ENCODE data around the gene RNGTT. TPM values are rescaled to one million over a fixed set of nuclear protein-coding genes. Genes with fewer than 3 reads are reported as not detected.

RNGTT gene
- polyA plus RNA-seq, 1 donor from 2014 or later = 37.7 TPM

- Mint-ChIP-seq H3K4me1 (peaks cover 0 to 3% (median 0%) of the 10 kb centered on the region in 3 donors), H3K9me3 (peaks cover 0 to 13% (median 3%) of the 10 kb centered on the region in 3 donors), H3K36me3 (peaks cover 3% of the 10 kb centered on the region), H3K27ac (no peak overlapping the region), H3K4me3 (no peak overlapping the region), H3K27me3 (peaks cover 5% of the 10 kb centered on the region)
Observed at GRCh38 chr6:88577461-88577860, 386.0 kb downstream of the RNGTT start.

GRCh38 chr6:88575536-88575935, 387.9 kb downstream of the RNGTT start:
- peaks cover 5% of the 10 kb centered on the region for H3K27me3 Mint-ChIP-seq
- H3K4me1 Mint-ChIP-seq = peaks cover 0 to 3% (median 3%) of the 10 kb centered on the region in 3 donors
- no peak overlapping the region for H3K4me3 Mint-ChIP-seq
- H3K36me3 Mint-ChIP-seq = no peaks in the 10 kb centered on the region
- peaks cover 0 to 10% (median 2%) of the 10 kb centered on the region in 3 donors for H3K9me3 Mint-ChIP-seq
- H3K27ac Mint-ChIP-seq = peak overlapping the region in 1 of 3 donors; percentile 12

GRCh38 chr6:88574651-88575050, 388.8 kb downstream of the RNGTT start:
- H3K9me3 Mint-ChIP-seq = peaks cover 0 to 6% (median 2%) of the 10 kb centered on the region in 3 donors
- H3K4me1 Mint-ChIP-seq = peaks cover 0 to 3% (median 3%) of the 10 kb centered on the region in 3 donors
- peaks cover 4% of the 10 kb centered on the region for H3K27me3 Mint-ChIP-seq
- H3K27ac Mint-ChIP-seq = no peak overlapping the region
- no peak overlapping the region for H3K4me3 Mint-ChIP-seq
- no peaks in the 10 kb centered on the region for H3K36me3 Mint-ChIP-seq

- Mint-ChIP-seq H3K36me3 (peaks cover 2% of the 10 kb centered on the region), H3K9me3 (peaks cover 2 to 11% (median 7%) of the 10 kb centered on the region in 3 donors)
Observed at GRCh38 chr6:88574031-88574430, 389.4 kb downstream of the RNGTT start.

GRCh38 chr6:88573561-88573960, 389.9 kb downstream of the RNGTT start:
- peaks cover 2 to 14% (median 10%) of the 10 kb centered on the region in 3 donors for H3K9me3 Mint-ChIP-seq
- H3K27ac Mint-ChIP-seq = peak overlapping the region in 1 of 3 donors; percentile 90
- H3K27me3 Mint-ChIP-seq = peaks cover 4% of the 10 kb centered on the region

More at GRCh38 chr6:88574031-88574430, 389.4 kb downstream of the RNGTT start:
- Mint-ChIP-seq H3K27me3 (peaks cover 4% of the 10 kb centered on the region), H3K4me1 (peaks cover 0 to 3% (median 3%) of the 10 kb centered on the region in 3 donors), H3K27ac (peak overlapping the region in 1 of 3 donors; percentile 90), H3K4me3 (no peak overlapping the region)

GRCh38 chr6:88572449-88573139, 390.8 kb downstream of the RNGTT start:
- H3K9me3 Mint-ChIP-seq = peaks cover 2 to 14% (median 10%) of the 10 kb centered on the region in 3 donors
- no peak overlapping the region for H3K4me3 Mint-ChIP-seq
- peaks cover 2% of the 10 kb centered on the region for H3K36me3 Mint-ChIP-seq
- H3K4me1 Mint-ChIP-seq = peaks cover 0 to 3% (median 3%) of the 10 kb centered on the region in 3 donors
- H3K27me3 Mint-ChIP-seq = peaks cover 4% of the 10 kb centered on the region
- peak overlapping the region in 1 of 3 donors; percentile 13 for H3K27ac Mint-ChIP-seq

More at GRCh38 chr6:88573561-88573960, 389.9 kb downstream of the RNGTT start:
- peaks cover 2% of the 10 kb centered on the region for H3K36me3 Mint-ChIP-seq
- no peak overlapping the region for H3K4me3 Mint-ChIP-seq
- H3K4me1 Mint-ChIP-seq = peaks cover 0 to 3% (median 3%) of the 10 kb centered on the region in 3 donors

GRCh38 chr6:88569959-88570358, 393.5 kb downstream of the RNGTT start:
- no peak overlapping the region for H3K27ac Mint-ChIP-seq
- H3K27me3 Mint-ChIP-seq = peaks cover 4% of the 10 kb centered on the region
- peaks cover 0 to 4% (median 3%) of the 10 kb centered on the region in 3 donors for H3K4me1 Mint-ChIP-seq
- H3K36me3 Mint-ChIP-seq = peaks cover 5% of the 10 kb centered on the region
- H3K4me3 Mint-ChIP-seq = no peak overlapping the region
- H3K9me3 Mint-ChIP-seq = peaks cover 2 to 14% (median 10%) of the 10 kb centered on the region in 3 donors

- Mint-ChIP-seq H3K4me1 (peaks cover 0 to 4% (median 3%) of the 10 kb centered on the region in 3 donors), H3K9me3 (peaks cover 2 to 14% (median 9%) of the 10 kb centered on the region in 3 donors), H3K27ac (no peak overlapping the region), H3K36me3 (peaks cover 5% of the 10 kb centered on the region), H3K4me3 (no peak overlapping the region), H3K27me3 (no peaks in the 10 kb centered on the region)
Observed at GRCh38 chr6:88567696-88568095, 395.7 kb downstream of the RNGTT start.

GRCh38 chr6:88566746-88567534, 396.5 kb downstream of the RNGTT start:
- H3K9me3 Mint-ChIP-seq = peaks cover 2 to 14% (median 9%) of the 10 kb centered on the region in 3 donors
- peak overlapping the region in 1 of 3 donors; percentile 71 for H3K27ac Mint-ChIP-seq
- H3K36me3 Mint-ChIP-seq = peaks cover 5% of the 10 kb centered on the region
- no peaks in the 10 kb centered on the region for H3K27me3 Mint-ChIP-seq
- H3K4me3 Mint-ChIP-seq = no peak overlapping the region
- H3K4me1 Mint-ChIP-seq = peaks cover 2 to 4% (median 3%) of the 10 kb centered on the region in 3 donors

- peak overlapping the region in 1 of 4 donors; percentile 17 for H3K4me3 Mint-ChIP-seq
- H3K27me3 Mint-ChIP-seq = no peaks in the 10 kb centered on the region
- H3K4me1 Mint-ChIP-seq = peaks cover 2 to 6% (median 4%) of the 10 kb centered on the region in 3 donors
- H3K27ac Mint-ChIP-seq = no peak overlapping the region
- H3K9me3 Mint-ChIP-seq = peaks cover 2 to 10% (median 9%) of the 10 kb centered on the region in 3 donors
- H3K36me3 Mint-ChIP-seq = peaks cover 5% of the 10 kb centered on the region
Observed at GRCh38 chr6:88565836-88566235, 397.6 kb downstream of the RNGTT start.

- H3K9me3 Mint-ChIP-seq = peaks cover 2 to 9% (median 7%) of the 10 kb centered on the region in 3 donors
- peaks cover 2 to 6% (median 4%) of the 10 kb centered on the region in 3 donors for H3K4me1 Mint-ChIP-seq
- H3K27me3 Mint-ChIP-seq = no peaks in the 10 kb centered on the region
- no peak overlapping the region for H3K4me3 Mint-ChIP-seq
- H3K27ac Mint-ChIP-seq = no peak overlapping the region
- H3K36me3 Mint-ChIP-seq = peaks cover 5% of the 10 kb centered on the region
Observed at GRCh38 chr6:88565409-88565811, 398.0 kb downstream of the RNGTT start.

GRCh38 chr6:88563277-88563625, 400.2 kb downstream of the RNGTT start:
- Mint-ChIP-seq H3K9me3 (no peaks in the 10 kb centered on the region), H3K4me1 (peaks cover 2 to 6% (median 4%) of the 10 kb centered on the region in 3 donors), H3K36me3 (peaks cover 3% of the 10 kb centered on the region), H3K27ac (no peak overlapping the region), H3K27me3 (no peaks in the 10 kb centered on the region), H3K4me3 (no peak overlapping the region)

GRCh38 chr6:88562353-88563276, 400.8 kb downstream of the RNGTT start:
- Mint-ChIP-seq H3K4me3 (no peak overlapping the region), H3K27ac (no peak overlapping the region), H3K36me3 (peaks cover 3% of the 10 kb centered on the region), H3K4me1 (peaks cover 2 to 6% (median 4%) of the 10 kb centered on the region in 3 donors), H3K27me3 (no peaks in the 10 kb centered on the region), H3K9me3 (no peaks in the 10 kb centered on the region)

- H3K9me3 Mint-ChIP-seq = no peaks in the 10 kb centered on the region
- no peaks in the 10 kb centered on the region for H3K27me3 Mint-ChIP-seq
- H3K36me3 Mint-ChIP-seq = peaks cover 3% of the 10 kb centered on the region
- H3K4me3 Mint-ChIP-seq = no peak overlapping the region
- H3K4me1 Mint-ChIP-seq = peaks cover 2 to 6% (median 4%) of the 10 kb centered on the region in 3 donors
- no peak overlapping the region for H3K27ac Mint-ChIP-seq
Observed at GRCh38 chr6:88561954-88562315, 401.5 kb downstream of the RNGTT start.

Data from IgD-negative memory B cell (primary cell).